ENCODE data around the gene LMF1.

The LMF1 gene

DNA sequence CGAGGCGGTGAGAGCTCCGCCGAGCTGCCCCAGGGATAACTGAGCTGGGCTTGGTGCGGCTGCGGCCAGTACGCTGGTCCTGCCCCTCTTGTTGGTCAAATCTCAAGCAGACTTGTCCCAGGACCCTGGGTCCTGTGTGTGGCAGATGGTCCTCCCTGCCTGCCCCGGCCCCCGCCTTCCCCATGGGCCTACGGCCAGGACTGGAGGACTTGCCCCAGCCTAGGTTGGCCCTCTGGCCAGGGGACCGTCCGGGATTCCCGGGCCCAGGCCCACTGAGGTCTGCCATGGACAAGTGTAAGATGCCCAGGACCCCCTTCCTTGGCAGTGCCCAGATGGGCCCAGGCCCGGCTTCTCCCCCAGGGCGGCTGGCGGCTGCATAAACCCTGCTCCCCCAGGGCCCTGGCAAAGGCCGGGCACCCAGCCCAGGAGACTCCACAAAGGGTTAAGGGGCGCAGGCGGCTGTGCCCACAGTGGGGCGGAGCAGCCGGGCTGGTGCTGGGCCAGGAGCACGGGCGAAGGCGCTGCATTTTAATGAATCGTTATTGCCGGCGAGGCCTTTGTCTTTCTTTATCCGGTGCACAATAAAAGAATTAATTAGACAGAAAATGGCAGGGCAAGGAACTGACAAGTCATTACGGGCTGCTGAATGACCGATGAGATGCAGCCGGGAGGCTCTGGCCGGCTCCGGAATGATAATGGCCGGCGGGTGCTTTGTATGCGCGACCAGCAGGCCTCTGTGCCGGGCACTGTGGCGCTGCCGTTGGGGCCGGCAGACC, 19.9 kb upstream of the LMF1 start:
- H3K4me3 ChIP-seq (ENCODE audit: control insufficient read depth, low read depth, low read length), result no peak overlapping the region
- TF ChIP-seq, protein P1, sequence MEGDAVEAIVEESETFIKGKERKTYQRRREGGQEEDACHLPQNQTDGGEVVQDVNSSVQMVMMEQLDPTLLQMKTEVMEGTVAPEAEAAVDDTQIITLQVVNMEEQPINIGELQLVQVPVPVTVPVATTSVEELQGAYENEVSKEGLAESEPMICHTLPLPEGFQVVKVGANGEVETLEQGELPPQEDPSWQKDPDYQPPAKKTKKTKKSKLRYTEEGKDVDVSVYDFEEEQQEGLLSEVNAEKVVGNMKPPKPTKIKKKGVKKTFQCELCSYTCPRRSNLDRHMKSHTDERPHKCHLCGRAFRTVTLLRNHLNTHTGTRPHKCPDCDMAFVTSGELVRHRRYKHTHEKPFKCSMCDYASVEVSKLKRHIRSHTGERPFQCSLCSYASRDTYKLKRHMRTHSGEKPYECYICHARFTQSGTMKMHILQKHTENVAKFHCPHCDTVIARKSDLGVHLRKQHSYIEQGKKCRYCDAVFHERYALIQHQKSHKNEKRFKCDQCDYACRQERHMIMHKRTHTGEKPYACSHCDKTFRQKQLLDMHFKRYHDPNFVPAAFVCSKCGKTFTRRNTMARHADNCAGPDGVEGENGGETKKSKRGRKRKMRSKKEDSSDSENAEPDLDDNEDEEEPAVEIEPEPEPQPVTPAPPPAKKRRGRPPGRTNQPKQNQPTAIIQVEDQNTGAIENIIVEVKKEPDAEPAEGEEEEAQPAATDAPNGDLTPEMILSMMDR (conservative IDR thresholded peaks at IDR 0.05; ENCODE audit: control insufficient read depth, insufficient read depth, low read depth, low read length), result no peak
- DNase-seq (ENCODE audit: low read depth), result no peak

GRCh38 chr16:989354-989814, 18.6 kb upstream of the LMF1 start:
- H3K4me3 ChIP-seq (ENCODE audit: control insufficient read depth, low read depth, low read length), result no peak overlapping the region
- no peak for DNase-seq (ENCODE audit: low read depth)
- TF ChIP-seq, protein P1 (conservative IDR thresholded peaks at IDR 0.05; ENCODE audit: control insufficient read depth, insufficient read depth, low read depth, low read length), result no peak

GRCh38 chr16:988471-989353, 17.9 kb upstream of the LMF1 start:
- no peak overlapping the region for H3K4me3 ChIP-seq (ENCODE audit: control insufficient read depth, low read depth, low read length)
- TF ChIP-seq, protein P1 (conservative IDR thresholded peaks at IDR 0.05; ENCODE audit: control insufficient read depth, insufficient read depth, low read depth, low read length), result no peak
- no peak for DNase-seq (ENCODE audit: low read depth)

- TF ChIP-seq, protein P1 (conservative IDR thresholded peaks at IDR 0.05; ENCODE audit: control insufficient read depth, insufficient read depth, low read depth, low read length), result no peak
- no peak for DNase-seq (ENCODE audit: low read depth)
- no peak overlapping the region for H3K4me3 ChIP-seq (ENCODE audit: control insufficient read depth, low read depth, low read length)
Measured at GRCh38 chr16:987906-988305, 17.1 kb upstream of the LMF1 start.

DNA sequence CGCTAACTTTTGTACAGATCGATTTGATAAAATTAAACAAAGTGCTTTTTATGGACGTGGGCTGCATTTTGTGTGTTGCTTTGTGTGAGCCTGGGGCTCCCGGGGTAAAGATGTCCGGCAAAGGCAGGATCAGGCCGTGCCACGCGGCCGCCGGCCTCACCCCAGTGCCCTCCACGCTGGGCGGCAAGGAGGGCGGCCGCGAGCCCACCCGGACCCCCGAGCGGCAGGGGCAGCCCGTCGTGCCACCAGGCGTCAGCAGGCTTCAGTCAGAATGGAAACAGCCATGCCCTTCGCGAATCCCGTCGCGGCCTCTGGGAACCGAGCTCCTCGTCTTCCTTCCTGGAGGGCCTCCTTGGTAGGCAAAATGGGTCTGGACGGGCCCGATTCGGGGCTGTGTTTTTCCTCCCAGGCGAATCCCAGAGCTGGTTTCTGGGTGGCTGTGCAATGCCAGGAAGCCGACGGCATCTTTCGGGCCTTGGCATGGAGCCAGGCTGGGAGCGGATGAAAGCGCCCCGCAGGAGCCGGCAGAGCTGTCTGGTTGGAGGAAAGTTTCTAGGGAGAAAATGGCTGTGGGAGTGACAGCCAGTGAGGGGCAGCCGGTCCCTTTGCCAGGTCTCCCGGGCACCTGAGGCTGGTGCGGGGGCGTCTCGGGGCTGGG, 16.3 kb upstream of the LMF1 start:
- H3K4me3 ChIP-seq (ENCODE audit: control insufficient read depth, low read depth, low read length), result no peak overlapping the region
- no peak for DNase-seq (ENCODE audit: low read depth)
- TF ChIP-seq, protein P1 (conservative IDR thresholded peaks at IDR 0.05; ENCODE audit: control insufficient read depth, insufficient read depth, low read depth, low read length), result no peak

GRCh38 chr16:986411-986810, 15.6 kb upstream of the LMF1 start:
- no peak overlapping the region for H3K4me3 ChIP-seq (ENCODE audit: control insufficient read depth, low read depth, low read length)
- DNase-seq (ENCODE audit: low read depth), result no peak
- TF ChIP-seq, protein P1 (conservative IDR thresholded peaks at IDR 0.05; ENCODE audit: control insufficient read depth, insufficient read depth, low read depth, low read length), result no peak

Data from fibroblast of mammary gland (primary cell).